Measurements from ENCODE around the gene TRH.
A peak's percentile ranks its signal among the peaks of the same experiment; 100 is the strongest.

The TRH gene

DNA sequence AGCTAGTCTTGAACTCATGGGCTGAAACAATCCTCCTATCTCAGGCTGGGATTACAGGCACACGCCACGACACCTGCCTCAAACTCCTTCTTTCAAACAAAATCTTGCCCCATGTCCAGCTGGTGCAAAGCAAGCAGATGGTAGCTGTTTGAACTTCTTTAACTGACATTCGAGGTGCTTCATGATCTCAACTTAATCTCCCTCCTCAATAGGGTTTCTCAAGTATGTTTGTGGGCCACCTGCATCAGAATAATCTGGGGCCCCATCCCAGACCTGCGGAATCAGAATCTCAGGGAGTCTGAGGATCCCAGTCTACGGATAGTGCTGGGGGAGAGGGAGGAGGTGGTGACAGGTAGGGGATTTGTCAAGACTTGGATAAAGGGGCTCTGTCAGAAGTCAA lies 20.9 kb upstream of the TRH start:
- H3K4me1 ChIP-seq (ENCODE audit: control insufficient read depth in 1 of 2, insufficient read depth in 1 of 2, low read depth in 1 of 2, low read length in 1 of 2): peaks cover 24 to 25% of the 10 kb centered on the region in 2 experiments
- H3K4me3 ChIP-seq (ENCODE audit: low read depth in 1 of 2, low read length in 1 of 2): no peak overlapping the region
- no peaks in the 10 kb centered on the region for H3K9me3 ChIP-seq
- no peaks in the 10 kb centered on the region for H3K27me3 ChIP-seq
- no peak overlapping the region for H3K27ac ChIP-seq
- H3K36me3 ChIP-seq: no peaks in the 10 kb centered on the region
- TF ChIP-seq, protein P1, sequence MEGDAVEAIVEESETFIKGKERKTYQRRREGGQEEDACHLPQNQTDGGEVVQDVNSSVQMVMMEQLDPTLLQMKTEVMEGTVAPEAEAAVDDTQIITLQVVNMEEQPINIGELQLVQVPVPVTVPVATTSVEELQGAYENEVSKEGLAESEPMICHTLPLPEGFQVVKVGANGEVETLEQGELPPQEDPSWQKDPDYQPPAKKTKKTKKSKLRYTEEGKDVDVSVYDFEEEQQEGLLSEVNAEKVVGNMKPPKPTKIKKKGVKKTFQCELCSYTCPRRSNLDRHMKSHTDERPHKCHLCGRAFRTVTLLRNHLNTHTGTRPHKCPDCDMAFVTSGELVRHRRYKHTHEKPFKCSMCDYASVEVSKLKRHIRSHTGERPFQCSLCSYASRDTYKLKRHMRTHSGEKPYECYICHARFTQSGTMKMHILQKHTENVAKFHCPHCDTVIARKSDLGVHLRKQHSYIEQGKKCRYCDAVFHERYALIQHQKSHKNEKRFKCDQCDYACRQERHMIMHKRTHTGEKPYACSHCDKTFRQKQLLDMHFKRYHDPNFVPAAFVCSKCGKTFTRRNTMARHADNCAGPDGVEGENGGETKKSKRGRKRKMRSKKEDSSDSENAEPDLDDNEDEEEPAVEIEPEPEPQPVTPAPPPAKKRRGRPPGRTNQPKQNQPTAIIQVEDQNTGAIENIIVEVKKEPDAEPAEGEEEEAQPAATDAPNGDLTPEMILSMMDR (IDR thresholded peaks at IDR 0.05): no peak

DNA sequence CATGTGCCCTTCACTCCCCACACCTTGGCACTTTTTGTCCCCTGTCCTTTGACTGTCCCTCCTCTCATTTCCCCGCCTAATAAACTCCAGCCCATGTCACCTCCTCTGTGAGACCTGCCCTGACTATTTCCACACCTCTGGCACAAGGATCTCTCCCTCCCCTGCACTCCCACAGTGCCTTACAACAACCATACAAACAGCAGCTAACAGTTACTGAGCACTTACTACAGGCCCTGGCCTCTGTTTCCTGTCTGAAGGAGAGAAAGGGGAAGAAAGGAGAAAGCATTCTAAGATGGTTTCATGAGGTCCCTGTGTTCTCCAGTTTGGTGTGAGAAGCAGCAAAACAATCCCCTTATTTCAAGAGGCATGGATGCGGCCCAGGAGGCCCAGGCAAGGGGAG lies 20.0 kb upstream of the TRH start:
- peaks cover 26 to 30% of the 10 kb centered on the region in 2 experiments for H3K4me1 ChIP-seq (ENCODE audit: control insufficient read depth in 1 of 2, insufficient read depth in 1 of 2, low read depth in 1 of 2, low read length in 1 of 2)
- no peaks in the 10 kb centered on the region for H3K36me3 ChIP-seq
- peak overlapping the region; percentile 41 for H3K27ac ChIP-seq
- H3K9me3 ChIP-seq: no peaks in the 10 kb centered on the region
- TF ChIP-seq, protein P1 (IDR thresholded peaks at IDR 0.05): no peak
- H3K4me3 ChIP-seq (ENCODE audit: low read depth in 1 of 2, low read length in 1 of 2): no peak overlapping the region
- H3K27me3 ChIP-seq: no peaks in the 10 kb centered on the region

DNA sequence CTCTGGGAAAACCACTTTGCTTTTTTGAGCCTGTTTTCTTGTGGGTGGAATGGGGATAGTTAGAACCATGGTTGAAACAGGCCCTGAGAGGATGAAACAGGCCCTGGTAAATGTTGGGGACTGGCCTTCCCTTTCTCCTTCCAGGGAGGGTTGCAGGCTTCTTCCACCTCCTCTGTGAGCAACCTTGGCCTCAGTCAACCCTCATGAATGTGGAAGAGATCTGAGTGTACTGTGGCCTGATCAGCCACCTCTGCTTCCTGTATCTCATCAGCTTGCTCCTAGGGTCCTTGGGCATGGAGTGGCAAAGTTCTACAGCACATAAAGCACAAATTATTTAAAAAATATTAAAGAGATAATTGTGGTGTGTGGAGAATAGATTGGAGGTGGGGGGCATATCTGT lies 17.6 kb upstream of the TRH start:
- no peaks in the 10 kb centered on the region for H3K27me3 ChIP-seq
- TF ChIP-seq, protein P1 (IDR thresholded peaks at IDR 0.05): no peak

DNA sequence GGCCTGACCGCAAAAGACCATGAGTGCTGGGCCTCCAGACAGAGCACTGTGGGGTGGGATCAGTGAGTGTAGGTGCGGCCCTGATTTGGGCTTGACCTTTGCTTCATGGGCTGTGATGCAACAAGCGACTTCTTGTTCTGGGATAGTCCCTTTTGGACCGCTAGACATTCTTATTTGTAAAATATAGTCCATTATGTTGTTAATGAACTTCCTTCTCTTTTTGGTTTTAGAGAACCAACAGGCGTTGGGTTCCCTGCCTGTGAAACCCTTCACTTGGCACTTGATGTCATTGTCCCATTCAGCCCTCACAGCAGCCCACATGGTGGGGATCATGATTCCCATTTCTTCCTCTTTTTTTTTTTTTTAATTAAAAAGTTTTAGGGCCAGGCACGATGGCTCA lies 15.8 kb upstream of the TRH start:
- Histone ChIP-seq H3K27ac (no peak overlapping the region), H3K27me3 (no peaks in the 10 kb centered on the region), H3K4me3 (ENCODE audit: low read depth in 1 of 2, low read length in 1 of 2) (no peak overlapping the region), H3K36me3 (no peaks in the 10 kb centered on the region), H3K4me1 (ENCODE audit: control insufficient read depth in 1 of 2, insufficient read depth in 1 of 2, low read depth in 1 of 2, low read length in 1 of 2) (peaks cover 15 to 21% of the 10 kb centered on the region in 2 experiments), H3K9me3 (no peaks in the 10 kb centered on the region)
- TF ChIP-seq, protein P1 (IDR thresholded peaks at IDR 0.05): no peak

More for the DNA sequence above, 17.6 kb upstream of the TRH start:
- Histone ChIP-seq H3K27ac (no peak overlapping the region), H3K36me3 (no peaks in the 10 kb centered on the region), H3K4me1 (ENCODE audit: control insufficient read depth in 1 of 2, insufficient read depth in 1 of 2, low read depth in 1 of 2, low read length in 1 of 2) (peaks cover 23% of the 10 kb centered on the region in 2 experiments), H3K9me3 (no peaks in the 10 kb centered on the region), H3K4me3 (ENCODE audit: low read depth in 1 of 2, low read length in 1 of 2) (no peak overlapping the region)

DNA sequence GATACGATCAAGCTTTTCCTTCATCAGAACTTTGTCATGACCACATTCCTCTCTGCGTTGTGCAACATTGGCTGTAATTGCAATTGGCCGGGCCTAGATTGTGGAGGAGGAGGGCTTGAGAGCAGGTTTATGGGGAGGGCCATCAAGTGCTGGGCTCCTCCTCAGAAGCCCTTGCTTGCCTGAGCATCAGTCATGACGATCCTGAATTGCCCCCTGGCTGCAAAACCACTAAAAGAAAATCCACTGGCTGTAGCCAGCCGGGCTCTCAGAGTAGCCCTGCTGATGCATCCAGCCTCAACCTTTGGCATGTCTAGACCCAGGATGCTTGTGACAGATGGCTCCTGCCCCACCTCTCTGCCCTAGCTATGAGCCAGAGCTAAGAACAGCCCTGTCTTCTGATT lies 13.4 kb upstream of the TRH start:
- H3K36me3 ChIP-seq: no peaks in the 10 kb centered on the region
- no peak overlapping the region for H3K27ac ChIP-seq
- TF ChIP-seq, protein P1 (IDR thresholded peaks at IDR 0.05): no peak

DNA sequence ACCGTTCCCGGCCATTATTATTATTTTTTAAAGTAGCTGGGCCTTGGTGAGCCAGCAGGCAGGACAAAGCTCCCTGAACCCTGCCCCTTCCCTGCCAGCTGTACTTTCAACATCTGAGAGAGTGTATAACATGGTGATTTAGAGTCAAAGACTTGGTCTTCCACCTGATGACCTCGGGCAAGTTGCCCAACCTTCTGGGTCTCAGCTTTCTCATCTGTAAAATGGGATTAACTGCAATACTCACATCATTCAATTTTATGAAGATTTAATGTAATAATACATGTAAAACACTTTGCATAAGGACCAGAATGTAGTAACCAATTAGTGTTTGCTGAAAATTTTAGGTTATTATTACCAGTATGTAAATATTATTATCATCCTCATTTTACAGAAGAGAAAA lies 11.9 kb upstream of the TRH start:
- Histone ChIP-seq H3K36me3 (no peaks in the 10 kb centered on the region), H3K27me3 (no peaks in the 10 kb centered on the region), H3K4me3 (ENCODE audit: low read depth in 1 of 2, low read length in 1 of 2) (no peak overlapping the region), H3K9me3 (no peaks in the 10 kb centered on the region), H3K27ac (no peak overlapping the region), H3K4me1 (ENCODE audit: control insufficient read depth in 1 of 2, insufficient read depth in 1 of 2, low read depth in 1 of 2, low read length in 1 of 2) (peaks cover 3 to 9% of the 10 kb centered on the region in 2 experiments)
- TF ChIP-seq, protein P1 (IDR thresholded peaks at IDR 0.05): no peak

More for the DNA sequence above, 13.4 kb upstream of the TRH start:
- H3K9me3 ChIP-seq: no peaks in the 10 kb centered on the region
- peaks cover 3 to 9% of the 10 kb centered on the region in 2 experiments for H3K4me1 ChIP-seq (ENCODE audit: control insufficient read depth in 1 of 2, insufficient read depth in 1 of 2, low read depth in 1 of 2, low read length in 1 of 2)
- H3K4me3 ChIP-seq (ENCODE audit: low read depth in 1 of 2, low read length in 1 of 2): no peak overlapping the region
- H3K27me3 ChIP-seq: no peaks in the 10 kb centered on the region

Data from neutrophil (primary cell).